Germinal center (tissue), 1 donor: ENCODE measurements around the gene TRMT11.
"Not testable (repeated sequence)": the region's sequence is repeated elsewhere in the genome, so short reads cannot be mapped to it uniquely, and the experiment has no call there.

ENCODE experiments used
- DNase-seq: peaks from one replicate; pipeline ENCODE4 v3.0.0; 2012; ENCODE audit warnings: mixed read lengths, low spot score

The TRMT11 gene

GRCh38 chr6:126047648-126048047, 61.3 kb downstream of the TRMT11 start:
- no peak for DNase-seq

GRCh38 chr6:126048635-126049034, 62.3 kb downstream of the TRMT11 start:
- DNase-seq = no peak

GRCh38 chr6:126050795-126051194, 64.5 kb downstream of the TRMT11 start:
- DNase-seq = no peak

- DNase-seq = no peak
These were observed 65.5 kb downstream of the TRMT11 start for GRCh38 chr6:126051791-126052190.

GRCh38 chr6:126052485-126052884, 66.1 kb downstream of the TRMT11 start:
- no peak for DNase-seq

GRCh38 chr6:126054258-126054702, 67.9 kb downstream of the TRMT11 start:
- DNase-seq = no peak

GRCh38 chr6:126054802-126055201, 68.5 kb downstream of the TRMT11 start:
- DNase-seq = no peak

- no peak for DNase-seq
These were observed 69.1 kb downstream of the TRMT11 start for GRCh38 chr6:126055449-126055848.

GRCh38 chr6:126056355-126057004, 70.1 kb downstream of the TRMT11 start:
- DNase-seq = no peak

GRCh38 chr6:126058085-126058484, 71.7 kb downstream of the TRMT11 start:
- DNase-seq = not testable (repeated sequence)

- no peak for DNase-seq
These were observed 74.1 kb downstream of the TRMT11 start for GRCh38 chr6:126060400-126060799.

GRCh38 chr6:126063512-126064146, 77.3 kb downstream of the TRMT11 start:
- DNase-seq = no peak

GRCh38 chr6:126064257-126064747, 78.0 kb downstream of the TRMT11 start:
- DNase-seq = no peak

GRCh38 chr6:126064748-126065401, 78.5 kb downstream of the TRMT11 start:
- DNase-seq = no peak

GRCh38 chr6:126066053-126067048, 80.0 kb downstream of the TRMT11 start:
- DNase-seq = no peak

- no peak for DNase-seq
These were observed 80.7 kb downstream of the TRMT11 start for GRCh38 chr6:126067073-126067472.

- no peak for DNase-seq
These were observed 83.1 kb downstream of the TRMT11 start for GRCh38 chr6:126069449-126069848.

- DNase-seq = no peak
These were observed 84.8 kb downstream of the TRMT11 start for GRCh38 chr6:126071000-126071647.

- no peak for DNase-seq
These were observed 85.8 kb downstream of the TRMT11 start for GRCh38 chr6:126072172-126072571.

- DNase-seq = no peak
These were observed 86.5 kb downstream of the TRMT11 start for GRCh38 chr6:126072834-126073233.

- DNase-seq = no peak
These were observed 89.2 kb downstream of the TRMT11 start for GRCh38 chr6:126075335-126076071.
